ENCODE measurements around the gene PTPN7.
"Not testable (repeated sequence)": the region's sequence is repeated elsewhere in the genome, so short reads cannot be mapped to it uniquely, and the experiment has no call there.

The PTPN7 gene

DNA sequence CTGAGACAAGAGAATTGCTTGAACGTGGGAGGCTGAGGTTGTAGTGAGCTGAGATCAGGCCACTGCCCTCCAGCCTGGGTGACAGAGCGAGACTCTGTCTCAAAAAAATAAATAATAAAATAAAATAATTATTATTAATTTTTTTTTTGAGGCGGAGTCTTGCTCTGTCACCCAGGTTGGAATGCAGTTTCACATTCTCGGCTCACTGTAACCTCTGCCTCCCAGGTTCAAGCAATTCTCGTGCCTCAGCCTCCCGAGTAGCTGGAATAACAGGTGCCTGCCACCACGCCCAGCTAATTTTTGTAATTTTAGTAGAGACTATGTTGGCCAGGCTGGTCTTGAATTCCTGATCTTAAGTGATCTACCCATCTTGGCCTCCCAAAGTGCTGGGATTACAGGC is 48.8 kb downstream of the PTPN7 start:
- not testable (repeated sequence) for H3K4ac ChIP-seq (ENCODE audit: low read depth, low read length); H4K5ac ChIP-seq (ENCODE audit: low read length); H3K79me1 ChIP-seq (ENCODE audit: low read length); H2BK15ac ChIP-seq (replicated peaks; ENCODE audit: low read depth); DNase-seq; H4K8ac ChIP-seq (ENCODE audit: low read depth, low read length); H2BK120ac ChIP-seq (ENCODE audit: low read depth, low read length); H3K4me3 ChIP-seq (ENCODE audit: low read length); H3K4me1 ChIP-seq (ENCODE audit: control insufficient read depth, low read depth, low read length); H3K56ac ChIP-seq (ENCODE audit: low read length); H3K79me2 ChIP-seq (ENCODE audit: control insufficient read depth, insufficient read depth, low read length); H3K18ac ChIP-seq (ENCODE audit: low read length); H3K4me2 ChIP-seq (ENCODE audit: low read length); H3K36me3 ChIP-seq (ENCODE audit: control insufficient read depth, insufficient read depth, low read length); H3K27me3 ChIP-seq (ENCODE audit: insufficient read depth, low read length, poor library complexity); H2BK5ac ChIP-seq (ENCODE audit: low read length); H3K23ac ChIP-seq (ENCODE audit: low read length); H3K9ac ChIP-seq (ENCODE audit: low read length); H3K27ac ChIP-seq (ENCODE audit: low read depth, low read length); H2AK5ac ChIP-seq (ENCODE audit: low read length)
- no CpG with 5 or more reads among the region's 7 CpGs for WGBS (ENCODE audit: extremely low coverage, insufficient coverage, low lambda C conversion rate)

DNA sequence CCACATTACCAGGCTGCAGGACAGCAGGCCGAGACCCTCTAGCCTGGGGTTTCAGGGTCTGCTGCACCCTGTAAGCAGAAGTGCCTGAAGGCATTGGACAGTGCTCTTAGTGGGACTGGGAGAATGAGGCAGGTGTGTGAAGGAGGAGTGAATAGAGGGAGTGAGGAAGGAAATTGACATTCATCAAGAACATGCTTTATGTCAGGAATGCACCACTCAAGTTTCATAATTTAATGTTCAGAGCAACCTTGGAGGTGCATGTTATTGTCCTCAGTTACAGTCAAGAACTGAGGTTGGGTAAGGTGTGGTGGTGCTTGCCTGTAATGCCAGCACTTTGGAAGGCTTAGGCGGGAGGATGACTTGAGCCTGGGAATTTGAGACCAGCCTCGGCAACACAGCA is 49.4 kb downstream of the PTPN7 start:
- WGBS (ENCODE audit: extremely low coverage, insufficient coverage, low lambda C conversion rate) = no CpG with 5 or more reads among the region's 3 CpGs
- DNase-seq = no peak
- Histone ChIP-seq H2BK120ac (ENCODE audit: low read depth, low read length) (no peak overlapping the region), H3K4me2 (ENCODE audit: low read length) (no peak overlapping the region), H3K79me1 (ENCODE audit: low read length) (no peaks in the 10 kb centered on the region), H3K56ac (ENCODE audit: low read length) (no peak overlapping the region), H3K4ac (ENCODE audit: low read depth, low read length) (no peak overlapping the region), H3K36me3 (ENCODE audit: control insufficient read depth, insufficient read depth, low read length) (no peaks in the 10 kb centered on the region), H4K8ac (ENCODE audit: low read depth, low read length) (no peak overlapping the region), H3K4me1 (ENCODE audit: control insufficient read depth, low read depth, low read length) (no peaks in the 10 kb centered on the region), H3K9ac (ENCODE audit: low read length) (no peak overlapping the region), H2BK5ac (ENCODE audit: low read length) (no peak overlapping the region), H3K27ac (ENCODE audit: low read depth, low read length) (no peak overlapping the region), H3K27me3 (ENCODE audit: insufficient read depth, low read length, poor library complexity) (no peaks in the 10 kb centered on the region), H3K23ac (ENCODE audit: low read length) (no peak overlapping the region), H3K4me3 (ENCODE audit: low read length) (no peak overlapping the region), H3K79me2 (ENCODE audit: control insufficient read depth, insufficient read depth, low read length) (no peaks in the 10 kb centered on the region), H4K5ac (ENCODE audit: low read length) (no peak overlapping the region), H3K18ac (ENCODE audit: low read length) (no peak overlapping the region), H2AK5ac (ENCODE audit: low read length) (no peak overlapping the region), H2BK15ac (replicated peaks; ENCODE audit: low read depth) (no peak overlapping the region)

DNA sequence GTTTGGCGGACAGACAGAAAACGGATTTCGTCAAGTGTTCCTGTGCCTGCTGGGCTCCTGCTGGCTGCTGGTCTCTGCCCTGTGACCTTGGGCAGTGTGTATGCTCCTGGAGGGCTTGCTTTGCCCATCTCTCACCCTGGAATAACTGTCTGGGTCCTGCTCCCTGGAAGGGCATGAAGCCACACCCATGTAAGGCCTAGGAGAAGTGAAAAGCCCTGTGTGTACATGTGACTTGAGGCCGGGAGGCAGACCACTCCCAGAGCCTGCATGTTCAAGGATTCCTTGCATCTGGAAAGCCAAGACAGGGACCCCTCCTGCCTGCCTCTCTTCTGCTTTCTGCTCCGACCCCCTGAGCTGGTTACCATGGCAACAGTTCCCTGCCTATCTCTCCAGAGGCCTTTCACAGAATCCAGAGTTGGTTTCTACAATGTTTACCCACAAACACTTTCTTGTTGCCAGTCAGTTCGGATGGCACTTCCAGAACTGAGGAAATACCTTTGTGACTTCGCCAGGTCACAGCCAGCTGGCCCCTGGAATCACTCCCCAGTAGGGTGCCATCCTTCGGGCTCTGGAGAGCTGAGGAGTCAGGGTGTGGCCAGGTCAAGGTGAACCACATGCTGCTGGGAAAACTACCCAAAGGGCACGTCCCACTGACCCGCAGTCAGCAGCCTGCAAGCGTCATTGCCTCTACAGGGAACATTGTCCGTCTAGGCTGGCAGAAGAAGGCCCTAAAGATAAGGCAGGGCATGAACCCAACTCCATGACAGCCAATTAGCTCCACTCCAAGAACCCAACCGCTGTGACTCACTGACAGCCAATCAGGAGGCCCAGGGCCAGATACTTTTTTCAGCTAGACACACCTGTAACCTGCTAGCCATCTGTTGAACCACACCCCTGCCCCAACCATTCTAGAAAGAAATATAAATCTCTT is 52.3 kb downstream of the PTPN7 start:
- Histone ChIP-seq H3K18ac (ENCODE audit: low read length) (no peak overlapping the region), H3K79me1 (ENCODE audit: low read length) (no peaks in the 10 kb centered on the region), H2BK120ac (ENCODE audit: low read depth, low read length) (no peak overlapping the region), H3K23ac (ENCODE audit: low read length) (no peak overlapping the region), H3K4me2 (ENCODE audit: low read length) (no peak overlapping the region), H3K4ac (ENCODE audit: low read depth, low read length) (no peak overlapping the region), H3K4me3 (ENCODE audit: low read length) (no peak overlapping the region), H4K5ac (ENCODE audit: low read length) (no peak overlapping the region), H3K27me3 (ENCODE audit: insufficient read depth, low read length, poor library complexity) (no peaks in the 10 kb centered on the region), H4K8ac (ENCODE audit: low read depth, low read length) (no peak overlapping the region), H3K56ac (ENCODE audit: low read length) (peak overlapping the region; percentile 17), H2AK5ac (ENCODE audit: low read length) (peak overlapping the region; percentile 50), H3K9ac (ENCODE audit: low read length) (no peak overlapping the region), H3K79me2 (ENCODE audit: control insufficient read depth, insufficient read depth, low read length) (no peaks in the 10 kb centered on the region), H2BK5ac (ENCODE audit: low read length) (no peak overlapping the region), H3K4me1 (ENCODE audit: control insufficient read depth, low read depth, low read length) (peaks cover 2% of the 10 kb centered on the region), H2BK15ac (replicated peaks; ENCODE audit: low read depth) (no peak overlapping the region), H3K27ac (ENCODE audit: low read depth, low read length) (no peak overlapping the region), H3K36me3 (ENCODE audit: control insufficient read depth, insufficient read depth, low read length) (no peaks in the 10 kb centered on the region)
- WGBS (ENCODE audit: extremely low coverage, insufficient coverage, low lambda C conversion rate) = no CpG with 5 or more reads among the region's 13 CpGs
- DNase-seq = peak; percentile 54

- WGBS (ENCODE audit: extremely low coverage, insufficient coverage, low lambda C conversion rate) = no CpG with 5 or more reads among the region's 5 CpGs
- no peak overlapping the region for H3K4ac ChIP-seq (ENCODE audit: low read depth, low read length)
- no peak overlapping the region for H2AK5ac ChIP-seq (ENCODE audit: low read length)
- H3K4me1 ChIP-seq (ENCODE audit: control insufficient read depth, low read depth, low read length) = peaks cover 2% of the 10 kb centered on the region
- no peak overlapping the region for H3K4me2 ChIP-seq (ENCODE audit: low read length)
- no peaks in the 10 kb centered on the region for H3K79me2 ChIP-seq (ENCODE audit: control insufficient read depth, insufficient read depth, low read length)
- H2BK5ac ChIP-seq (ENCODE audit: low read length) = no peak overlapping the region
- H2BK15ac ChIP-seq (replicated peaks; ENCODE audit: low read depth) = no peak overlapping the region
- H3K27ac ChIP-seq (ENCODE audit: low read depth, low read length) = no peak overlapping the region
- H3K4me3 ChIP-seq (ENCODE audit: low read length) = no peak overlapping the region
- DNase-seq = no peak
- no peak overlapping the region for H3K18ac ChIP-seq (ENCODE audit: low read length)
- no peak overlapping the region for H3K9ac ChIP-seq (ENCODE audit: low read length)
- no peak overlapping the region for H3K23ac ChIP-seq (ENCODE audit: low read length)
- no peaks in the 10 kb centered on the region for H3K36me3 ChIP-seq (ENCODE audit: control insufficient read depth, insufficient read depth, low read length)
- H4K8ac ChIP-seq (ENCODE audit: low read depth, low read length) = no peak overlapping the region
- no peak overlapping the region for H4K5ac ChIP-seq (ENCODE audit: low read length)
- H3K79me1 ChIP-seq (ENCODE audit: low read length) = no peaks in the 10 kb centered on the region
- peak overlapping the region; percentile 17 for H3K56ac ChIP-seq (ENCODE audit: low read length)
- no peak overlapping the region for H2BK120ac ChIP-seq (ENCODE audit: low read depth, low read length)
- H3K27me3 ChIP-seq (ENCODE audit: insufficient read depth, low read length, poor library complexity) = no peaks in the 10 kb centered on the region
These were observed 53.1 kb downstream of the PTPN7 start for GRCh38 chr1:202107321-202107761.

DNA sequence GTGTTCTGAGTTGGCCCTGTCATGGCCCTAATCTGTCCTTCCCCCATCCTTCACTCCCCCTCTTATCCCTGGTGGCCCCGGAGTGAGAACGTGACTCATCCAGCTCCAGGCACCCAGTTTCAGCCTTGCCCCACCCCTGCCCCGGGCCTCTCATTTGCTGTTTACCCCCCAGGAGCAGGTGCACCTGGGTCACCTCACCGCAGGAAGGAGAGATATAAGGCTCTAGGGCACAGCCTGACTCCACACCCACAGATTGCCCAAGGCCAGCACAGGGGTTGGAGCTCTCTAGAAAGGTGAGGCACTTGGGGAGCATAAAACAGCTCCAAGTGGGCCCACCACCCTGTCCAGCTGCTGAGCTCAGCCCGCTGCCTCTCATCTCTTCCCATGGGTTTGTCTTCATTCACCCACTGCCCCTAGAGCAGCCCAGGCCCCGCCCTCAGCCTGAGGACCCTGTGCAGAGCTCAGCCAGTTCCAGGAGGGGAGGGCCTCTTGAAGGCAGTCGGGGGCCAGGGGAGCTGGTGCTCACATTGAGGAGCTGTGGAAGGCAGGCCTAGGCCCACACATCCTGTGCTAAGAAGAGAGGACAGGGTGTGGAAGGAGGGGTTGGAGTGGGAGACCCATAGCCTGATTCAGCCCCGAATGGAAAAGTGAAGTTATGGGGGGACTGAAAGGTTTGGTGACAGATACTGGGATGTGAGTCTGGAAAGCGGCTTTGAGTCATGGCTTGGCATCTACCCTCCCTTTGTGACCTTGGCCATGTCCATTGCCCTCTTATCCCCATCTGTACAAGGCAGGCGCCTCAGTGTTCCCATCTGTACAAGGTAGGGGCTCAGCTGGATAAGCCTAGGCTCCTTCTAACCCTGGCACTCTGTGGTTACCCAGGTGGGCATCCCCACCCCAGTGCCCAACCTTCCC is 53.8 kb downstream of the PTPN7 start:
- H3K56ac ChIP-seq (ENCODE audit: low read length) = peak overlapping the region; percentile 56
- no peaks in the 10 kb centered on the region for H3K36me3 ChIP-seq (ENCODE audit: control insufficient read depth, insufficient read depth, low read length)
- H3K4me2 ChIP-seq (ENCODE audit: low read length) = no peak overlapping the region
- H3K4me1 ChIP-seq (ENCODE audit: control insufficient read depth, low read depth, low read length) = peaks cover 2% of the 10 kb centered on the region
- no peak overlapping the region for H3K4ac ChIP-seq (ENCODE audit: low read depth, low read length)
- no peak overlapping the region for H2BK15ac ChIP-seq (replicated peaks; ENCODE audit: low read depth)
- no peak overlapping the region for H4K8ac ChIP-seq (ENCODE audit: low read depth, low read length)
- WGBS (ENCODE audit: extremely low coverage, insufficient coverage, low lambda C conversion rate) = no CpG with 5 or more reads among the region's 10 CpGs
- H2BK120ac ChIP-seq (ENCODE audit: low read depth, low read length) = no peak overlapping the region
- no peak overlapping the region for H3K9ac ChIP-seq (ENCODE audit: low read length)
- no peak overlapping the region for H3K4me3 ChIP-seq (ENCODE audit: low read length)
- no peak overlapping the region for H4K5ac ChIP-seq (ENCODE audit: low read length)
- no peak overlapping the region for H2BK5ac ChIP-seq (ENCODE audit: low read length)
- no peaks in the 10 kb centered on the region for H3K79me2 ChIP-seq (ENCODE audit: control insufficient read depth, insufficient read depth, low read length)
- H2AK5ac ChIP-seq (ENCODE audit: low read length) = peak overlapping the region; percentile 46
- H3K27ac ChIP-seq (ENCODE audit: low read depth, low read length) = no peak overlapping the region
- H3K79me1 ChIP-seq (ENCODE audit: low read length) = no peaks in the 10 kb centered on the region
- no peak overlapping the region for H3K18ac ChIP-seq (ENCODE audit: low read length)
- no peak for DNase-seq
- no peak overlapping the region for H3K23ac ChIP-seq (ENCODE audit: low read length)
- H3K27me3 ChIP-seq (ENCODE audit: insufficient read depth, low read length, poor library complexity) = no peaks in the 10 kb centered on the region
